Neural progenitor cell (in vitro differentiated cells): ENCODE data around the gene PDE9A.

ENCODE experiments used
- EZH2 ChIP-seq: fragments of 200-600 bp; sonication (generic); IDR thresholded peaks from 2 replicates; pipeline ENCODE4 v1.6.1; 2017; ENCODE audit warnings: antibody characterized with exemption, mild to moderate bottlenecking, moderate library complexity
- EZH2phosphoT487 ChIP-seq: fragments of 200-600 bp; sonication (generic); IDR thresholded peaks from 2 replicates; pipeline ENCODE4 v1.6.1; 2017; ENCODE audit warnings: antibody characterized with exemption
- TF ChIP-seq, protein P1 (sequence below): fragments of 200-600 bp; sonication (generic); IDR thresholded peaks from 2 replicates; pipeline ENCODE4 v1.5.1; 2017; ENCODE audit warnings: antibody characterized with exemption, mild to moderate bottlenecking

DNA sequence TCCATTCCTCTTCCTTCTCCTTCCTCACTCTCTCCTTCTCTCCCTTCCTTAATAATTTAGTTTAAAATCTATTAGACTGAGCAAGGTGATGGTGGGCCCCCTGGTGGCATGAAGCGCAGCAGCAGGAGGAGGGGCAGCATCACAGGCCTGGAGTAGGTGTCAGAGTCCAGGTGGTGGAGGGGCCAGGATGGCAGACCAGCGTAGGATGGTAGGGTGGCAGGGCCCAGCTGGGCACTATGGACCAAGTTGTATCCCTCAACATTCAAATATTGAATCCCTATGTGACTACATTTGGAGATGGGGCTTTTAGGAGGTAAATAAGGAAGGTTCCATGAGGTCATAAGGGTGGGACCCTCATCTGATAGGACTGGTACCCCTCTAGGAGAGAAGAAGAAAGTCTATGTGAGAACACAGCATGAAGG is 164.9 kb downstream of the PDE9A start:
- TF ChIP-seq, protein P1, sequence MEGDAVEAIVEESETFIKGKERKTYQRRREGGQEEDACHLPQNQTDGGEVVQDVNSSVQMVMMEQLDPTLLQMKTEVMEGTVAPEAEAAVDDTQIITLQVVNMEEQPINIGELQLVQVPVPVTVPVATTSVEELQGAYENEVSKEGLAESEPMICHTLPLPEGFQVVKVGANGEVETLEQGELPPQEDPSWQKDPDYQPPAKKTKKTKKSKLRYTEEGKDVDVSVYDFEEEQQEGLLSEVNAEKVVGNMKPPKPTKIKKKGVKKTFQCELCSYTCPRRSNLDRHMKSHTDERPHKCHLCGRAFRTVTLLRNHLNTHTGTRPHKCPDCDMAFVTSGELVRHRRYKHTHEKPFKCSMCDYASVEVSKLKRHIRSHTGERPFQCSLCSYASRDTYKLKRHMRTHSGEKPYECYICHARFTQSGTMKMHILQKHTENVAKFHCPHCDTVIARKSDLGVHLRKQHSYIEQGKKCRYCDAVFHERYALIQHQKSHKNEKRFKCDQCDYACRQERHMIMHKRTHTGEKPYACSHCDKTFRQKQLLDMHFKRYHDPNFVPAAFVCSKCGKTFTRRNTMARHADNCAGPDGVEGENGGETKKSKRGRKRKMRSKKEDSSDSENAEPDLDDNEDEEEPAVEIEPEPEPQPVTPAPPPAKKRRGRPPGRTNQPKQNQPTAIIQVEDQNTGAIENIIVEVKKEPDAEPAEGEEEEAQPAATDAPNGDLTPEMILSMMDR: peak; percentile 70
- TF ChIP-seq EZH2phosphoT487 (no peak), EZH2 (no peak)
